Activated T-cell treated with anti-CD3 and anti-CD28 coated beads for 24 hours (primary cell): Measurements from ENCODE around the gene CLDN17.

Source experiments
- DNase-seq: peaks from one replicate; pipeline ENCODE4 v3.0.0-alpha.2; 2020; ENCODE audit warnings: low read depth

Gene CLDN17

DNA sequence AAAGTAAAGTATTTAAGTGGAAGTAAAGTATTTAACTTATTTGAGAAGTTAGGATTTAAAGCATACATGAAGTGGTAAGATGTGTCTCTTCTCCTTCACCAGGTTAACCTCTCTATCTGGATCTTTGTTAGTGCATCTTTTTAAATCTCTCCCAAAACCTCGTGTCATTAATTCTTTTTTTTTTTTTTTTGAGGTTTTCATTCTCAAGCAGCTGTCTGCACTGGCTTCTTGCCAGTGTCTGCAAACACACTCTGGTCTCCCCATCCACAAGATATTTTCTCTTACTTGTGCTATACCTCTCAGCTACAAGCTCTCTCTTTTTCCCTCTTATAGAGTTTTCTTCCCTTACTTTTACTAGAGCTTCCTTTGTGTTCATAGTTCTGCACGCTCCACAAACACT, 49.0 kb downstream of the CLDN17 start:
- no peak for DNase-seq

DNA sequence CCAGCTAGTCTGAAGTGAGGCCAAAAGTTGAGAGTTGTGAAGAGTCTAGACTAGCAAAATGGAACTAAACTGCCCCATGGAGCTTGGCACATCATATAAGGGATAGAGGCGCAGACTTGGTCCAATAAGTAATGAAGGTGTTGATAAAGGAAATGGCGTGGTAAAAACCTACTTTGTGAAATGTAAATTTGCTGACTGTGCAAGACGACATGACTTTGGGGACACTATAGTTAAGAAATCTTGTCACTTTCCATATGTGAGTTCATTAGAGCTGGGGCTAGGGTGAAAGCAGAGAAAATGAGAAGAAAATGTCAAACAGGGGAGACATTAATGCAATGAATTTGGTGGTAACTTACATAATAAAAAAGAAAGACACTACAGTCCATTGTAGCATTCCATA, 50.1 kb downstream of the CLDN17 start:
- no peak for DNase-seq
